GM23248 (cell line): Measurements from ENCODE around the gene UST.

ENCODE experiments used
- EZH2 ChIP-seq: fragments of 200-600 bp; sonication (generic); IDR thresholded peaks from 2 replicates; pipeline ENCODE4 v1.6.1; 2018; ENCODE audit warnings: antibody characterized with exemption, mild to moderate bottlenecking; ENCODE audit not compliant: insufficient read depth, poor library complexity, severe bottlenecking
- EZH2phosphoT487 ChIP-seq: fragments of 200-600 bp; sonication (generic); IDR thresholded peaks from 2 replicates; pipeline ENCODE4 v1.6.1; 2018; ENCODE audit warnings: antibody characterized with exemption, moderate library complexity, mild to moderate bottlenecking, low read depth; ENCODE audit not compliant: insufficient read depth

GRCh38 chr6:148987982-148988381 is 241.2 kb downstream of the UST start:
- TF ChIP-seq EZH2 = no peak
- no peak for TF ChIP-seq EZH2phosphoT487
